Tibial nerve (tissue), 4 donors: ENCODE measurements around the gene FSTL4. TPM values are rescaled to one million over a fixed set of nuclear protein-coding genes. Genes with fewer than 3 reads are reported as not detected.

Source experiments
- DNase-seq, 2 donors: peaks; one replicate each; pipeline ENCODE4 v3.0.0-alpha.2; 2019; ENCODE audit warnings: low spot score in 2 of 2
- H3K27ac ChIP-seq, 4 donors: fragments of 200-600 bp; sonication (generic) in 3 of 4; one replicate each; pipeline ENCODE4 v1.5.1; 2017 to 2019; ENCODE audit warnings: mild to moderate bottlenecking in 1 of 4
- H3K27me3 ChIP-seq, 2 donors: fragments of 200-600 bp; sonication (generic) in 1 of 2; one replicate each; pipeline versions ENCODE4 v1.5.1 to v1.6.0; 2017 to 2019
- H3K36me3 ChIP-seq, 3 donors: fragments of 200-600 bp; sonication (generic); one replicate each; pipeline ENCODE4 v1.5.1; 2018 to 2019
- H3K4me1 ChIP-seq, 4 donors: fragments of 200-600 bp; sonication (generic) in 3 of 4; one replicate each; pipeline ENCODE4 v1.5.1; 2017 to 2019
- H3K4me3 ChIP-seq, 4 donors: fragments of 200-600 bp; sonication (generic) in 3 of 4; one replicate each; pipeline ENCODE4 v1.5.1; 2017 to 2019; ENCODE audit warnings: mild to moderate bottlenecking in 1 of 4, moderate library complexity in 1 of 4
- H3K9me3 ChIP-seq, 4 donors: fragments of 200-600 bp; sonication (generic) in 3 of 4; one replicate each; pipeline ENCODE4 v1.5.1; 2017 to 2019
- EP300 ChIP-seq, 2 donors: sonication (generic); formaldehyde crosslinking; IDR thresholded peaks; one replicate each; pipeline ENCODE4 v1.6.1; 2017; ENCODE audit warnings: antibody characterized with exemption in 2 of 2, mild to moderate bottlenecking in 1 of 2
- POLR2A ChIP-seq, 2 donors: fragments of 450-650 bp; IDR thresholded peaks; one replicate each; pipeline ENCODE4 v1.6.1; 2017; ENCODE audit warnings: antibody characterized with exemption in 2 of 2, mild to moderate bottlenecking in 2 of 2, moderate library complexity in 2 of 2
- WGBS, 2 donors: methylation state at CpG; one replicate each; pipeline ENCODE4 v1.1.5; 2018; 5-methylcytosine and 5-hydroxymethylcytosine counted together
- total RNA-seq, 4 donors: library from RNA; depleted of rRNA; stranded (reverse); fragments of >200 nt; gene quantifications; one replicate each; pipeline ENCODE4 v1.1.0, GENCODE V29; 2016
- TF ChIP-seq, protein P1 (sequence below), 5 experiments: fragments of 200-600 bp in 3 of 5; fragments of 450-650 bp in 2 of 5; sonication (generic) in 3 of 5; IDR thresholded peaks; one replicate each; pipeline ENCODE4 v1.5.1; 2016 to 2019; ENCODE audit warnings: antibody characterized with exemption in 5 of 5, mild to moderate bottlenecking in 3 of 5, moderate library complexity in 2 of 5

Gene FSTL4
- total RNA-seq, 4 donors from 2014 or later, result 0.22 TPM; not detected in 3

- H3K4me3 ChIP-seq, result no peak overlapping the region
- H3K36me3 ChIP-seq, result no peaks in the 10 kb centered on the region
- peaks cover 0 to 14% (median 0%) of the 10 kb centered on the region in 4 donors for H3K4me1 ChIP-seq
- H3K27ac ChIP-seq, result no peak overlapping the region
- no peak for TF ChIP-seq POLR2A (IDR thresholded peaks at IDR 0.05)
- no peak for TF ChIP-seq EP300 (IDR thresholded peaks at IDR 0.05)
- TF ChIP-seq, protein P1, sequence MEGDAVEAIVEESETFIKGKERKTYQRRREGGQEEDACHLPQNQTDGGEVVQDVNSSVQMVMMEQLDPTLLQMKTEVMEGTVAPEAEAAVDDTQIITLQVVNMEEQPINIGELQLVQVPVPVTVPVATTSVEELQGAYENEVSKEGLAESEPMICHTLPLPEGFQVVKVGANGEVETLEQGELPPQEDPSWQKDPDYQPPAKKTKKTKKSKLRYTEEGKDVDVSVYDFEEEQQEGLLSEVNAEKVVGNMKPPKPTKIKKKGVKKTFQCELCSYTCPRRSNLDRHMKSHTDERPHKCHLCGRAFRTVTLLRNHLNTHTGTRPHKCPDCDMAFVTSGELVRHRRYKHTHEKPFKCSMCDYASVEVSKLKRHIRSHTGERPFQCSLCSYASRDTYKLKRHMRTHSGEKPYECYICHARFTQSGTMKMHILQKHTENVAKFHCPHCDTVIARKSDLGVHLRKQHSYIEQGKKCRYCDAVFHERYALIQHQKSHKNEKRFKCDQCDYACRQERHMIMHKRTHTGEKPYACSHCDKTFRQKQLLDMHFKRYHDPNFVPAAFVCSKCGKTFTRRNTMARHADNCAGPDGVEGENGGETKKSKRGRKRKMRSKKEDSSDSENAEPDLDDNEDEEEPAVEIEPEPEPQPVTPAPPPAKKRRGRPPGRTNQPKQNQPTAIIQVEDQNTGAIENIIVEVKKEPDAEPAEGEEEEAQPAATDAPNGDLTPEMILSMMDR (IDR thresholded peaks at IDR 0.05), result no peak
- no peaks in the 10 kb centered on the region for H3K27me3 ChIP-seq
- DNase-seq, result no peak
- 79 to 83% methylated on average over 2 of the region's 2 CpGs for WGBS, 2 donors
- H3K9me3 ChIP-seq, result no peaks in the 10 kb centered on the region
Observed at GRCh38 chr5:133534566-133534965, 77.8 kb downstream of the FSTL4 start.

DNA sequence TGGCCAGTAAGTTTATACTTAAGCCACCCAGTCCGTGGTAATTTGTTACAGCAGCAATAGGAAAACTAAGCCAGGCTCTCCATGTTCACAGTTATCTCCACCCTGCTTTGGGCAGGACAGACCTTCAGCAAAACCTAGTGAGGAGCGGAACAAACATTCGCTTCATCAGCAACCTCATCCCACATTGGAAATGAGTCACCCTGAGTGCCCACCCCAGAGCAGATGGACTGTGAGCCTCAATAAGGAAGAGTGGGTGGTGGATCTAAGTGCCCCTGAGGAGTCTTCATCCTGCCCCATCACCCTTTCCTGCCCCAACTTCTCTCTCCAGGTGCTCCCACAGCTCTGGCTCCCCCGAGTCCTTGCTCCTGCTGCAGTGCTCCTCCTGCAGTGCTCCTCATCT is 78.8 kb downstream of the FSTL4 start:
- TF ChIP-seq EP300 (IDR thresholded peaks at IDR 0.05) (no peak), POLR2A (IDR thresholded peaks at IDR 0.05) (no peak)
- TF ChIP-seq, protein P1 (IDR thresholded peaks at IDR 0.05), result no peak
- H3K4me3 ChIP-seq, result no peak overlapping the region
- no peaks in the 10 kb centered on the region for H3K9me3 ChIP-seq
- no peak overlapping the region for H3K27ac ChIP-seq
- H3K36me3 ChIP-seq, result no peaks in the 10 kb centered on the region
- 89 to 91% methylated on average over 4 of the region's 4 CpGs for WGBS, 2 donors
- no peak for DNase-seq
- H3K4me1 ChIP-seq, result peaks cover 0 to 14% (median 0%) of the 10 kb centered on the region in 4 donors
- no peaks in the 10 kb centered on the region for H3K27me3 ChIP-seq

GRCh38 chr5:133531594-133531993 is 80.7 kb downstream of the FSTL4 start:
- H3K27ac ChIP-seq, result peak overlapping the region in 2 of 4 donors; percentile 77 to 78
- TF ChIP-seq POLR2A (IDR thresholded peaks at IDR 0.05), result no peak
- TF ChIP-seq EP300 (IDR thresholded peaks at IDR 0.05), result no peak
- TF ChIP-seq, protein P1 (IDR thresholded peaks at IDR 0.05), result no peak
- no peaks in the 10 kb centered on the region for H3K27me3 ChIP-seq
- peaks cover 0 to 14% (median 0%) of the 10 kb centered on the region in 4 donors for H3K4me1 ChIP-seq
- WGBS, 2 donors, result 20 to 24% methylated on average over 4 of the region's 4 CpGs
- peak in 1 of 2 donors; percentile 62 for DNase-seq
- no peaks in the 10 kb centered on the region for H3K9me3 ChIP-seq
- no peak overlapping the region for H3K4me3 ChIP-seq
- no peaks in the 10 kb centered on the region for H3K36me3 ChIP-seq

GRCh38 chr5:133531178-133531577 is 81.2 kb downstream of the FSTL4 start:
- TF ChIP-seq POLR2A (IDR thresholded peaks at IDR 0.05) (no peak), EP300 (IDR thresholded peaks at IDR 0.05) (no peak)
- TF ChIP-seq, protein P1 (IDR thresholded peaks at IDR 0.05), result no peak
- H3K9me3 ChIP-seq, result no peaks in the 10 kb centered on the region
- no peak for DNase-seq

DNA sequence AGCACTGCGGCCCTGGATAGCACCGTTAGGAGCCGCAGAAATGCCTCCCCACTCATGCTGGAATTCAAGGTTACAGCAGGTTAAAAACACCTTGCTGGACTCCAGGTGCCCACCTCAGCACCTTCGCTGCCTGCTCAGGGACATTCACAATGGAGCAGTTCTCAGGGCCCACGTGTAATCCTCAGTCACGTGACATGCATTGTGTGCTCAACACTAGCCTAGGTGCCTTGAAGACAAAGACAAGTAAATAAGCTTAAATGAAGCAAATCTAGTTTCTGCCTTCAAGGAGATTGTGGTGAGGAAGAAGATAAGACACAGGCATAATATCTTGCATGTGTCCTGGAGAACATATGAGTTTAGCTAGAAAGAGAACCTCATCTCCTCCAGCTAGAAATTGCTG is 82.1 kb downstream of the FSTL4 start:
- Histone ChIP-seq H3K4me1 (peaks cover 0 to 14% (median 0%) of the 10 kb centered on the region in 4 donors), H3K27ac (no peak overlapping the region), H3K27me3 (no peaks in the 10 kb centered on the region), H3K36me3 (no peaks in the 10 kb centered on the region), H3K4me3 (no peak overlapping the region), H3K9me3 (no peaks in the 10 kb centered on the region)
- no peak for TF ChIP-seq POLR2A (IDR thresholded peaks at IDR 0.05)
- no peak for TF ChIP-seq EP300 (IDR thresholded peaks at IDR 0.05)
- TF ChIP-seq, protein P1 (IDR thresholded peaks at IDR 0.05), result no peak
- 63 to 81% methylated on average over 6 of the region's 6 CpGs for WGBS, 2 donors
- no peak for DNase-seq

More at GRCh38 chr5:133531178-133531577, 81.2 kb downstream of the FSTL4 start:
- H3K4me3 ChIP-seq, result no peak overlapping the region
- H3K27ac ChIP-seq, result peak overlapping the region in 2 of 4 donors; percentile 77 to 78
- no peaks in the 10 kb centered on the region for H3K36me3 ChIP-seq
- WGBS, 2 donors, result 69 to 78% methylated on average over 4 of the region's 4 CpGs
- H3K27me3 ChIP-seq, result no peaks in the 10 kb centered on the region
- peaks cover 0 to 14% (median 0%) of the 10 kb centered on the region in 4 donors for H3K4me1 ChIP-seq
